Liver (tissue), 9 donors: ENCODE results near the gene CSTPP1. TPM values are rescaled to one million over a fixed set of nuclear protein-coding genes. Genes with fewer than 3 reads are reported as not detected.

Experiments
- DNase-seq: peaks from one replicate; pipeline ENCODE4 v3.0.0-alpha.2; 2017; ENCODE audit warnings: low spot score
- H3K27ac ChIP-seq, 2 donors: one replicate each; pipeline ENCODE4 v1.7.0; 2013; ENCODE audit warnings: inconsistent platforms in 2 of 2, low read length in 2 of 2, control low read depth in 1 of 2, low read depth in 1 of 2, mild to moderate bottlenecking in 1 of 2
- H3K27me3 ChIP-seq, 4 donors: one replicate each; pipeline versions ENCODE4 v1.6.1 to v1.7.0; 2013; ENCODE audit warnings: low read length in 3 of 4, inconsistent platforms in 1 of 4, mild to moderate bottlenecking in 1 of 4, moderate library complexity in 1 of 4; ENCODE audit not compliant: control insufficient read depth in 4 of 4, insufficient read depth in 4 of 4
- H3K36me3 ChIP-seq, 4 donors: one replicate each; pipeline versions ENCODE4 v1.6.1 to v1.7.0; 2013; ENCODE audit warnings: low read length in 3 of 4, mild to moderate bottlenecking in 3 of 4, low read depth in 1 of 4, moderate library complexity in 1 of 4; ENCODE audit not compliant: control insufficient read depth in 4 of 4, insufficient read depth in 3 of 4
- H3K4me1 ChIP-seq, 4 donors: one replicate each; pipeline versions ENCODE4 v1.6.1 to v1.7.0; 2013; ENCODE audit warnings: low read length in 3 of 4, mild to moderate bottlenecking in 3 of 4, moderate library complexity in 1 of 4; ENCODE audit not compliant: control insufficient read depth in 4 of 4, insufficient read depth in 4 of 4
- H3K4me3 ChIP-seq, 3 donors: one replicate each; pipeline versions ENCODE4 v1.6.1 to v1.7.0; 2013; ENCODE audit warnings: low read length in 3 of 3, control low read depth in 1 of 3, low read depth in 1 of 3, mild to moderate bottlenecking in 1 of 3
- H3K9ac ChIP-seq, 2 donors: one replicate each; pipeline ENCODE4 v1.7.0; 2013; ENCODE audit warnings: low read length in 2 of 2, mild to moderate bottlenecking in 2 of 2, moderate library complexity in 2 of 2, control low read depth in 1 of 2, low read depth in 1 of 2
- H3K9me3 ChIP-seq, 4 donors: one replicate each; pipeline versions ENCODE4 v1.6.1 to v1.7.0; 2013; ENCODE audit warnings: low read length in 3 of 4; ENCODE audit not compliant: control insufficient read depth in 4 of 4
- CTCF ChIP-seq: fragments of 150-350 bp; IDR thresholded peaks from 2 replicates; pipeline ENCODE4 v1.5.1; 2017; ENCODE audit warnings: improper control_type of control experiment, low read depth, low read length; ENCODE audit not compliant: missing input control
- EGR1 ChIP-seq, 2 donors: IDR thresholded peaks; 2 replicates each; pipeline ENCODE4 v1.6.1; 2016 to 2018; ENCODE audit warnings: antibody characterized with exemption in 2 of 2, low read depth in 2 of 2
- FOXA1 ChIP-seq: IDR thresholded peaks from 2 replicates; pipeline ENCODE4 v1.6.1; 2016; ENCODE audit warnings: antibody characterized with exemption
- FOXA2 ChIP-seq: IDR thresholded peaks from 2 replicates; pipeline ENCODE4 v1.6.1; 2016; ENCODE audit warnings: antibody characterized with exemption
- GABPA ChIP-seq, 2 donors: IDR thresholded peaks in 1 of 2; conservative IDR thresholded peaks in 1 of 2; 2 replicates each; pipeline ENCODE4 v1.6.1; 2016; ENCODE audit warnings: antibody characterized with exemption in 2 of 2, mild to moderate bottlenecking in 1 of 2, moderate library complexity in 1 of 2
- HNF4A ChIP-seq, 2 donors: conservative IDR thresholded peaks; 2 replicates each; pipeline ENCODE4 v1.6.1; 2016; ENCODE audit warnings: antibody characterized with exemption in 2 of 2, mild to moderate bottlenecking in 2 of 2
- HNF4G ChIP-seq: IDR thresholded peaks from 2 replicates; pipeline ENCODE4 v1.6.1; 2016; ENCODE audit warnings: antibody characterized with exemption
- JUND ChIP-seq, 2 donors: IDR thresholded peaks; 2 replicates each; pipeline ENCODE4 v1.6.1; 2016; ENCODE audit warnings: antibody characterized with exemption in 2 of 2
- MAX ChIP-seq: IDR thresholded peaks from 2 replicates; pipeline ENCODE4 v1.6.1; 2016; ENCODE audit warnings: antibody characterized with exemption
- NR2F2 ChIP-seq: IDR thresholded peaks from 2 replicates; pipeline ENCODE4 v1.6.1; 2016; ENCODE audit warnings: antibody characterized with exemption
- RAD21 ChIP-seq, 2 donors: IDR thresholded peaks; 2 replicates each; pipeline ENCODE4 v1.6.1; 2016; ENCODE audit warnings: antibody characterized with exemption in 2 of 2, mild to moderate bottlenecking in 2 of 2
- REST ChIP-seq: IDR thresholded peaks from 2 replicates; pipeline ENCODE4 v1.6.1; 2016; ENCODE audit warnings: antibody characterized with exemption, mild to moderate bottlenecking
- RXRA ChIP-seq, 2 donors: IDR thresholded peaks; 2 replicates each; pipeline ENCODE4 v1.6.1; 2017 to 2018; ENCODE audit warnings: antibody characterized with exemption in 2 of 2, mild to moderate bottlenecking in 1 of 2
- SP1 ChIP-seq: IDR thresholded peaks from 2 replicates; pipeline ENCODE4 v1.6.1; 2018; ENCODE audit warnings: antibody characterized with exemption, mild to moderate bottlenecking
- TAF1 ChIP-seq: conservative IDR thresholded peaks from 2 replicates; pipeline ENCODE4 v1.6.1; 2016; ENCODE audit warnings: antibody characterized with exemption, mild to moderate bottlenecking
- YY1 ChIP-seq: IDR thresholded peaks from 2 replicates; pipeline ENCODE4 v1.6.1; 2016; ENCODE audit warnings: antibody characterized with exemption, mild to moderate bottlenecking
- WGBS: extraction: QIAGEN DNeasy Blood & Tissue Kit; methylation state at CpG from one replicate; pipeline ENCODE4 v1.1.7; 2013; 5-methylcytosine and 5-hydroxymethylcytosine counted together
- polyA plus RNA-seq, 2 donors: library from polyadenylated mRNA; stranded (reverse) in 1 of 2; unstranded in 1 of 2; fragments of 200-250 nt in 1 of 2; fragments of >200 nt in 1 of 2; fragmentation: Nextera tagmentation in 1 of 2; extraction: Ambion mirVana in 1 of 2; gene quantifications; one replicate each; pipeline versions ENCODE4 v1.2.1 to v1.2.3, GENCODE V29; 2013 to 2015
- total RNA-seq, 2 donors: library from RNA; depleted of rRNA; stranded (reverse); fragments of >200 nt; gene quantifications; one replicate each; pipeline ENCODE4 v1.2.3, GENCODE V29; 2014
- TF ChIP-seq, protein P1 (sequence below): IDR thresholded peaks from 2 replicates; pipeline ENCODE4 v1.6.1; 2016; ENCODE audit warnings: antibody characterized with exemption
- TF ChIP-seq, protein P2 (sequence below): IDR thresholded peaks from 2 replicates; pipeline ENCODE4 v1.6.1; 2016; ENCODE audit warnings: antibody characterized with exemption
- donor health status: healthy.
- donor health status: healthy.
- donor health status: healthy.
- donor health status: healthy.
- donor health status: healthy.

CSTPP1 gene
- total and polyA plus RNA-seq, 4 donors, result 5.4 to 6.6 (median 5.7) TPM

DNA sequence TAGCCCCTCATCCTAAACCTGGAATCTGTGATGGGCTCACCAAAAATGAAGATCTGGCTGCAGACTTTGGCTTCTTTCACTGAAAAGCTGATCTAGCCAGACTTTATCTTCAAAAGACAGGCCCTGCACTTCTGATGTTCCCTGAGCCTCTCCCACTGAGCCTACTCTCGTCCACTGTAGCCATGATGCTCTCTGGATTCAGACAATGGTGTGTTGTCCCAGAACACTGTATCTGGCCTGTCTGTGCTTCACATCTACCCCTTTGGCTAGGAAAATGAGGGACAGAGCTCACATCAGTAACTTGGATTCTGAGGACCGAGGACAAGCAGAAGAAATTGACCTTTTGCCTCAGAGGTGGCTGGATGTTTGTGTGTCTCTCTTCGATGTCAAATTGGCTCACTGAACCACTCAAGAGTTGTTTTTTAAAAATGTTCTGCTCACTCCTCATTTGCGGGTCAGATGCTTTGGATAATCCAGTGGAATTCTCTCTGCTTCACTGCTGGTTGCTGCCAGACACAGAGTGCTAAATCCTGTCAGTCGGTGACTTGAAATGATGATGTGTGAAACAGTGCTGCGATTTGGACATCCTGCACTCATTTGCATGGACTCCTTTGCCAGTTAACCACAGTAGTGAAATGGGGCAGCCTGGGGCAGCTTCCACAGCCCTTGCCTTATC is 172.6 kb downstream of the CSTPP1 start (continued):
- no peak for TF ChIP-seq HNF4A (conservative IDR thresholded peaks at IDR 0.05)
- no peak for TF ChIP-seq FOXA1
- TF ChIP-seq RXRA (IDR thresholded peaks at IDR 0.05), result no peak
- TF ChIP-seq, protein P1, sequence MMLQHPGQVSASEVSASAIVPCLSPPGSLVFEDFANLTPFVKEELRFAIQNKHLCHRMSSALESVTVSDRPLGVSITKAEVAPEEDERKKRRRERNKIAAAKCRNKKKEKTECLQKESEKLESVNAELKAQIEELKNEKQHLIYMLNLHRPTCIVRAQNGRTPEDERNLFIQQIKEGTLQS, result no peak
- no peak for TF ChIP-seq JUND (IDR thresholded peaks at IDR 0.05)
- no peak for TF ChIP-seq RAD21 (IDR thresholded peaks at IDR 0.05)
- TF ChIP-seq SP1, result no peak
- TF ChIP-seq FOXA2, result no peak

GRCh38 chr11:47109727-47110246 is 173.2 kb downstream of the CSTPP1 start:
- TF ChIP-seq, protein P2, sequence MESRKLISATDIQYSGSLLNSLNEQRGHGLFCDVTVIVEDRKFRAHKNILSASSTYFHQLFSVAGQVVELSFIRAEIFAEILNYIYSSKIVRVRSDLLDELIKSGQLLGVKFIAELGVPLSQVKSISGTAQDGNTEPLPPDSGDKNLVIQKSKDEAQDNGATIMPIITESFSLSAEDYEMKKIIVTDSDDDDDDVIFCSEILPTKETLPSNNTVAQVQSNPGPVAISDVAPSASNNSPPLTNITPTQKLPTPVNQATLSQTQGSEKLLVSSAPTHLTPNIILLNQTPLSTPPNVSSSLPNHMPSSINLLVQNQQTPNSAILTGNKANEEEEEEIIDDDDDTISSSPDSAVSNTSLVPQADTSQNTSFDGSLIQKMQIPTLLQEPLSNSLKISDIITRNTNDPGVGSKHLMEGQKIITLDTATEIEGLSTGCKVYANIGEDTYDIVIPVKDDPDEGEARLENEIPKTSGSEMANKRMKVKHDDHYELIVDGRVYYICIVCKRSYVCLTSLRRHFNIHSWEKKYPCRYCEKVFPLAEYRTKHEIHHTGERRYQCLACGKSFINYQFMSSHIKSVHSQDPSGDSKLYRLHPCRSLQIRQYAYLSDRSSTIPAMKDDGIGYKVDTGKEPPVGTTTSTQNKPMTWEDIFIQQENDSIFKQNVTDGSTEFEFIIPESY, result no peak
- no peak for TF ChIP-seq CTCF
- TF ChIP-seq, protein P1, result no peak
- no peak for TF ChIP-seq TAF1
- TF ChIP-seq RAD21 (IDR thresholded peaks at IDR 0.05), result no peak
- TF ChIP-seq HNF4G, result no peak
- no peak for TF ChIP-seq GABPA (IDR thresholded peaks at IDR 0.05 in 1 of 2, conservative IDR thresholded peaks at IDR 0.05 in 1 of 2)
- no peak for TF ChIP-seq REST
- no peak for TF ChIP-seq EGR1 (IDR thresholded peaks at IDR 0.05; ENCODE audit: low read depth in 2 of 2)
- TF ChIP-seq NR2F2, result no peak
- TF ChIP-seq YY1, result no peak
- TF ChIP-seq FOXA1, result no peak
- no peak for TF ChIP-seq JUND (IDR thresholded peaks at IDR 0.05)
- TF ChIP-seq MAX, result no peak
- Histone ChIP-seq H3K4me3 (no peak overlapping the region), H3K36me3 (no peaks in the 10 kb centered on the region), H3K9me3 (no peaks in the 10 kb centered on the region), H3K9ac (no peak overlapping the region), H3K27me3 (no peaks in the 10 kb centered on the region), H3K27ac (no peak overlapping the region), H3K4me1 (no peaks in the 10 kb centered on the region)
- DNase-seq, result no peak
- WGBS, result 93% methylated on average over 3 of the region's 3 CpGs
